GM13976 (cell line): ENCODE results near the gene TIMP3.
A peak's percentile ranks its signal among the peaks of the same experiment; 100 is the strongest.

Experiments
- DNase-seq: peaks from one replicate; pipeline ENCODE4 v3.0.0; 2012; ENCODE audit warnings: low spot score
- in situ Hi-C: fragments of 300-500 bp; cut with MboI; formaldehyde crosslinking; loops from one replicate; pipeline ENCODE4 v1.12.0; 2022; ENCODE audit warnings: low sequenced_read_pairs, mixed read lengths, inconsistent platforms; ENCODE audit not compliant: unreplicated experiment
- TF ChIP-seq, protein P1 (sequence below): IDR thresholded peaks from 2 replicates; pipeline ENCODE4 v1.5.1; 2012; ENCODE audit warnings: borderline replicate concordance, mild to moderate bottlenecking; ENCODE audit not compliant: insufficient read depth; ENCODE audit errors: extremely low read depth, missing control alignments, control extremely low read depth

Gene TIMP3

DNA sequence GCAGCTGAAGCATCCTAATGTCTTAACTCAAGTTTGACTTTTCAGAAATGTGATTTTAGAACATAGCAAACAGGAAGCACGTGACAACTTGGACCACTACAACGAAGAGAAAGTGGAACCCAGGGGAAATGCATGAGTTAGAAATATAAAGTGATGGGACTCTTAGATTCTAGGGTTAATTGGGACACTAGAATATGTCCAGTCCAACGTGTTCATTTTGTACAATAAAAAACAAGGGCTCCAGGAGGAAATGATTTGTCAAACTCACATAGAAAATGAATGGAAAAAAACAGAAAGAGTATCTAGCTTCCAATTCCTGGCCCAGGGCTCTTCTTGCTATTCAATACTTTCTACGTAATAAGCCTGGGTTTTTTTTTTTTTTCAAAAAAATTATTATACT lies 30.7 kb downstream of the TIMP3 start:
- in situ Hi-C loops, result no loop called here
- TF ChIP-seq, protein P1, sequence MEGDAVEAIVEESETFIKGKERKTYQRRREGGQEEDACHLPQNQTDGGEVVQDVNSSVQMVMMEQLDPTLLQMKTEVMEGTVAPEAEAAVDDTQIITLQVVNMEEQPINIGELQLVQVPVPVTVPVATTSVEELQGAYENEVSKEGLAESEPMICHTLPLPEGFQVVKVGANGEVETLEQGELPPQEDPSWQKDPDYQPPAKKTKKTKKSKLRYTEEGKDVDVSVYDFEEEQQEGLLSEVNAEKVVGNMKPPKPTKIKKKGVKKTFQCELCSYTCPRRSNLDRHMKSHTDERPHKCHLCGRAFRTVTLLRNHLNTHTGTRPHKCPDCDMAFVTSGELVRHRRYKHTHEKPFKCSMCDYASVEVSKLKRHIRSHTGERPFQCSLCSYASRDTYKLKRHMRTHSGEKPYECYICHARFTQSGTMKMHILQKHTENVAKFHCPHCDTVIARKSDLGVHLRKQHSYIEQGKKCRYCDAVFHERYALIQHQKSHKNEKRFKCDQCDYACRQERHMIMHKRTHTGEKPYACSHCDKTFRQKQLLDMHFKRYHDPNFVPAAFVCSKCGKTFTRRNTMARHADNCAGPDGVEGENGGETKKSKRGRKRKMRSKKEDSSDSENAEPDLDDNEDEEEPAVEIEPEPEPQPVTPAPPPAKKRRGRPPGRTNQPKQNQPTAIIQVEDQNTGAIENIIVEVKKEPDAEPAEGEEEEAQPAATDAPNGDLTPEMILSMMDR, result no peak

DNA sequence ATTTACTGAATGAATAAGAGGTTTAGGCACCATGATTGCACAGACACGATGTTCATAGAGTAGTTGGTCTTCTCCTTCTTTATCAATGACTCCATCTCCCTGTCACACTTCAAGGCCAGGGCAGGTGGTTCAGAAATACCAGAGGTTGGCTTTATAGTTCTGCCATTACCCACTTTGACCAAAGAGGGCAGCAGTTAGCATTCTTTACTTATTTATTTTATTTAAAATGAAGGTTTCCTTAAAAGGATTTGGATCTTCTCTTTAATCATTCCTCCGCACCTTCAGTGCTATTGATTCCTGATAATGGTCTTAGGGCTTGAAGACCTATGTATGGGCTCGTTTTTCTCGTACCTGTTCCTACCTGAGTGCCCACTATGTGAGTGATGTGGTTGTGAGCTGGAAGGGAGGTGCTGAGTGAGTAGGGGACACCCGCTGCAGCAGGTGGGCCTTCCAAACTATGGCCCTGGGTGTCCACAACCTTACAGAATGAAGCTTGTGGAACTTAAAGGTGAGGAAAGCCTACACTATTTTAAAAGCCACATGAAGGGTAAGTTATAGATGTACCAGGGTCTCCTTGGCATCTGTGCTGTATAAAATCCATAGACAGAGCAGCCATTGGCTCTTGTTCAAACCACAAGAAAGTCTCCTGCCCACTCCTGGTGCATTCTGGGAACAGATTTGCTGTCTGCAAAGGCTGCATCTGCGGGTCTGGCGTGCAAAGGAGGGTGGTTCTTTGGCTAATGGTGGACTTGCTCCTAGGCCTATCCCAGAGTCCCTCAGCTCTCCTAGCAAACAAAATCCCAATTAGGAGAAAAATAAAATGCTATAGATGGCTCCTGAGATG lies 35.0 kb downstream of the TIMP3 start:
- in situ Hi-C loops, result no loop called here
- TF ChIP-seq, protein P1, result no peak
- DNase-seq, result peak; percentile 54

More for the DNA sequence above, 30.7 kb downstream of the TIMP3 start:
- no peak for DNase-seq

DNA sequence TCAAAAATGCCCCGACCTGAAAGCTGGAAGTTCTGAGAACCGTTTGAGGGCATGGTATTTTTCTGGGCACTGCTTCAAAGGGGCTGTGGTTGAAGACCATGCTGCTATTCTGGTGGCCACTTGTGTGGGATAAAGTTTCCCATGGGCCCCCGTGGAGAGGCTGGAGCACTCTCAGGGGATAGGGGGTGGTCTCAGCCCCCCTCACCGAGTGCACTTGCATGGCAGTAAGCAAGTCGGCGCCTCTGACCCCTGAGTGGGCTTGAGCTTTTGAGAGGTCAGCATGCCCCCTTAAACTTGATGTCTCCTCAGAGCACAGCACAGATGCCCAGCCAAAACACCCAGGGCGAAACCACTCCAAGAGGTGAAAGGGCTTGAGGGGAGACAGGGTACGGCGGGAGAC lies 35.6 kb downstream of the TIMP3 start:
- DNase-seq, result no peak
- in situ Hi-C loops, result no loop called here
- TF ChIP-seq, protein P1, result no peak

DNA sequence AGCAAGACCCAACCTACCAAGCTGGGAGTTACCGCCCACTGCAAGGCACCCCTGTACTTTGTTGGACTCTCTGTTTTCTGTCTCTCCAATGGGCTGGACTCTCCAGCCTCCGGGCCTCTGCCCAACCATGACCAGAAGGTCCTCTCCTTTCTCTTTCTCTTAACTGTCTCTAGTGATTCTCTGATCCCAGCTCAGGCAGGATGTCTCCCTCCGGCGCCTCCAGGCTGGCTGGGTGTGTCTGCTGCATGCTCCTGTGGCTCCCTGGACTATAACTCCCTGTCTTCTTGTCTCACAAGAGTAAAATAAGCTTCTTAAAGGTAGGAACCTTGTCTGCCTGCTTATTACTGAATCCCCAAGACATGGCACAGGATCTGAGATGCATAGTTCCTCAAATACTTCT lies 36.3 kb downstream of the TIMP3 start:
- in situ Hi-C loops, result no loop called here
- no peak for DNase-seq
- TF ChIP-seq, protein P1, result no peak

DNA sequence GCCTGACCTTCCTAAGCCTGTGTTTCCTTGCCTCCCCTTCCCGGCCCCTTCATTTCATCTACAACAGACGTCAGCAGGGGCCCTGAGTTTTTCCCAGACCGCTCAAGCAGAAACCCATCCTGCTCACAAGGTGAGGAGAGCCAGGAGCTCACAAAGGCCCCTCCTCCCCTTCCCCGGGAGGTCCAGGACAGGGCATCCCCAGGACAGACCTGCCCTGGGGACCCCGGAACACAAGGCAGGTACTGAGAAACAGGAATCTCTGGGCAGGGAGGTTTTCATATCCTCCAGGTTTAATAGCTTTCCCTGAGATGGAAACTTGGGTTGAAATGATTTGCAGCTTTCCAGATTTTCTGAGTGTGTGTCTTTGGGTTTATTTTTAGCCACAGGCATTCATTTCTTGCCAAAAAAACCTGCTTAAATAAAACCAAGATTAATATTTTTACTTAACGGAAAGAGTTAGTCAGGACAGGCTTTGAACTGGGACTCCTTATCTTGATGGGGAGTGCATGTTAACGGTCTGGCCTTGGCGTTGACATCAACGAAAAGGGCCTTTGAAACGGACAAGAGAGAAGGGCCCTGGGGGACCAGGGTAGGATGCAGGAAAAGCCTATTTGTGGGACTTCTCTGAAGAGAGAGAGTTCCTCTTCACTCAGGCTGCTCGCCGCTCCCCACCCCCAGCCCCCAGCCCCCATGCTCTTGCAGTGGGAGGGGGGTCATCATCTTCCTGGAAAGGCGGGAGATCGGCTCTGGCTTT lies 38.5 kb downstream of the TIMP3 start:
- in situ Hi-C loops, result no loop called here

GRCh38 chr22:32841175-32841574 lies 39.7 kb downstream of the TIMP3 start:
- in situ Hi-C loops, result no loop called here
- no peak for DNase-seq
- TF ChIP-seq, protein P1, result no peak

More for the DNA sequence above, 38.5 kb downstream of the TIMP3 start:
- no peak for DNase-seq
- TF ChIP-seq, protein P1, result no peak
